Tibial nerve (tissue), 4 donors: ENCODE results near the gene IGF1R.

Experiments
- EP300 ChIP-seq, 2 donors: sonication (generic); formaldehyde crosslinking; IDR thresholded peaks; one replicate each; pipeline ENCODE4 v1.6.1; 2017; ENCODE audit warnings: antibody characterized with exemption in 2 of 2, mild to moderate bottlenecking in 1 of 2
- TF ChIP-seq, protein P1 (sequence below), 5 experiments: fragments of 200-600 bp in 3 of 5; fragments of 450-650 bp in 2 of 5; sonication (generic) in 3 of 5; IDR thresholded peaks; one replicate each; pipeline ENCODE4 v1.5.1; 2016 to 2019; ENCODE audit warnings: antibody characterized with exemption in 5 of 5, mild to moderate bottlenecking in 3 of 5, moderate library complexity in 2 of 5

DNA sequence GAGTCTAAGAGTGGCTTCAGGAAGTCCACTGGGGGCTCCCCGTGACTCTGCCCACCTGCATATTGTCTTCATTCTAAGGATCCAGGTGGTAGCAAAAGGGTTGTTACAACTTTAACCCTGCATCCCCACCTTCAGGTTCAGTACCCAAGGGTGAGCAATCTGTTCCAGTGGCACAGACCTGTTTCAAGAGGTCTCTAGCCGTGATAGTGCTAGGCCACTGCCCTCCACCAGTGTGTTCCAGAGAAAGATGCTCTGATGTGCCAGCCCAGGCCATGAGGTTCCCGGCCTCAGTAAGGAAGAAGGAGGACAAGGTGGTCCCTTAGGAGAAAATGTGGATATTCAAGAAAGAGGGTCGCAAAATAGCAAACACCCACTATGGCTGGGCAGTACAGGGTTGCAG, 87.0 kb downstream of the IGF1R start:
- TF ChIP-seq, protein P1, sequence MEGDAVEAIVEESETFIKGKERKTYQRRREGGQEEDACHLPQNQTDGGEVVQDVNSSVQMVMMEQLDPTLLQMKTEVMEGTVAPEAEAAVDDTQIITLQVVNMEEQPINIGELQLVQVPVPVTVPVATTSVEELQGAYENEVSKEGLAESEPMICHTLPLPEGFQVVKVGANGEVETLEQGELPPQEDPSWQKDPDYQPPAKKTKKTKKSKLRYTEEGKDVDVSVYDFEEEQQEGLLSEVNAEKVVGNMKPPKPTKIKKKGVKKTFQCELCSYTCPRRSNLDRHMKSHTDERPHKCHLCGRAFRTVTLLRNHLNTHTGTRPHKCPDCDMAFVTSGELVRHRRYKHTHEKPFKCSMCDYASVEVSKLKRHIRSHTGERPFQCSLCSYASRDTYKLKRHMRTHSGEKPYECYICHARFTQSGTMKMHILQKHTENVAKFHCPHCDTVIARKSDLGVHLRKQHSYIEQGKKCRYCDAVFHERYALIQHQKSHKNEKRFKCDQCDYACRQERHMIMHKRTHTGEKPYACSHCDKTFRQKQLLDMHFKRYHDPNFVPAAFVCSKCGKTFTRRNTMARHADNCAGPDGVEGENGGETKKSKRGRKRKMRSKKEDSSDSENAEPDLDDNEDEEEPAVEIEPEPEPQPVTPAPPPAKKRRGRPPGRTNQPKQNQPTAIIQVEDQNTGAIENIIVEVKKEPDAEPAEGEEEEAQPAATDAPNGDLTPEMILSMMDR (IDR thresholded peaks at IDR 0.05) = no peak
- no peak for TF ChIP-seq EP300 (IDR thresholded peaks at IDR 0.05)
